GM19455 (cell line): ENCODE data around the gene FKTN.

Experiments
- ATAC-seq: cut with Tn5 transposase; IDR thresholded peaks from one replicate; pipeline ENCODE4 v1.9.1; 2021; ENCODE audit not compliant: unreplicated experiment

FKTN gene

DNA sequence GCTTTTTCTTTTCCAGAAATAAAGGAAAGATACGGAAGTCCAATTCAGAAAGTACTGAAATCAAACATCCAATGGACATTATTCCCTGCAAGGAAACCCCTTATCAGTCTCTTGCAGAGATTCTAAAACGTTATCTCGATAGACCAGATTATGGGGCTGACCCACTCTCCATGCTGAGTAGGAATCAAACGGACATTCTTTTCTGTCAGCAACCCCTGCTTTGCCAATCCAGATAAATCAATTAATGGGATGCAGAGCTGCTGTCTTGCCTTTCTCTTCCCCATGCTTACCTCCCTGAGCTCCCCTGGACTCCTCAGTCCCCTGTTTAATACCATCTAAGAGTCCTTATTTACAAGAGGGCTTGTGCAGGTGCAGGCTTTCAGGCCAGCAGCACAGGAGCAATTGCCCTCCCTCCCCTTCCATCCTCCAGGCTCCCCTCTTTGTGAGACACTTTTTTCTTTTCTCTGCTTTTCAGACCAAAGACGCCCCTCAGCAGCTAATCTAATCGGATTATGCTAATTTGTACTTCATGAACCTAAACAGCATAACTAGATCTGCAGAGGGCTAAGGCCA, 118.5 kb downstream of the FKTN start:
- ATAC-seq = no peak

DNA sequence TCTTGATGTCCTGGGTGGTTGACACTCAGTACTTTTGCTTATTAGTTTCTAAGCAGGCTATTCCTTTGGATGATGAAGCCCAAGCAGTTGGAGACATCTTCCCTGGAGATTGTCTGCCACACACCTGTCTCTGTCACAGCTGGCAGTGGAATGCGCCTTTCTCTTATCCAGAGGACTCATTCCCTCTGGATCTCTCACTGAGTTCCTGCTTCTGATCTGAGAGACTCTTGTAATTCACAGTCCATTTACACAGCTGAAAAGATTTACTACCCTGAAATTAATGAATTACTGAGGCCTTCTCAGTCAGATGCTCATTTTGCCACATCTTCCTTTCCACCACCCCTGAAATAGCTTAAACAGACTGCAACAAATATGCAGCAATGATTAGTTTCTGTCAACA, 120.2 kb downstream of the FKTN start:
- no peak for ATAC-seq

DNA sequence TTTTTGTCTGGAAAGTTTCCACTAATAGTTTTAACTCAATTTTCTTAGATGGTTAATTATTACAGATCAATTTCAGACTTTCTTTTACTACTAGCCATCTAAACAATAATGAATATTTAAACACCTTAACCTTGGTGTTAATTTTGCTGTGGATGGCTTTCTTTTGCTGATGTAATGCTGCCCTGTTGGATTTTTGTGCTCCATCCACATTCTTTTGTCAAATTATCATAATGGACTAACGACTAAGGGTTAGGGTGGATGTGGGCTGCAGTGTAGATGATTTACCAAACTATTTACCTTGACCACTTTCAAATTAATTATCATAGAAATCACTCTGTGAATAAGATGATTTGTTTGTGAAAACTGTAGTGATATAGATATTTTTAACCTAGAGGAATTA, 120.8 kb downstream of the FKTN start:
- ATAC-seq = no peak

GRCh38 chr9:105679257-105680022, 121.5 kb downstream of the FKTN start:
- no peak for ATAC-seq

DNA sequence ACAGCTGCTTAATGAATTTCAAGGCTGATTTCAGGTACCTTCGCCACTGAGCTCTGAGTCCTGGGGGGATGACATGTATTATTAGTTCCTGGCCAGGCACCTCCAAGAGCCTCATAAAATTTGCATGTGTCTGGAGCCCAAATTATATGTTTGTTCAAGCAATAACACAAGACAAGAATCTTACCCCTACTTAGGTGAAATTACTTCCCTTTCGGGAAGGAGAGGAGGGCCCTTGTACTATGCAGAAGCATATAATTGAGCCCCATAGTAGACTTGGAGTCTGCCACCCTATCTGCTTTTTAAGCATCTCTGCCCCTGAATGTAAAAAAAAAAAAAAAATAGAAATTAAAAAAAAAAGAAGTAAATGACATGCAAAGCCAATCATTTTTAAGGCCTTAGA, 123.4 kb downstream of the FKTN start:
- ATAC-seq = no peak

GRCh38 chr9:105681724-105682123, 123.8 kb downstream of the FKTN start:
- no peak for ATAC-seq

- no peak for ATAC-seq
These were observed 125.9 kb downstream of the FKTN start for GRCh38 chr9:105683688-105684275.

DNA sequence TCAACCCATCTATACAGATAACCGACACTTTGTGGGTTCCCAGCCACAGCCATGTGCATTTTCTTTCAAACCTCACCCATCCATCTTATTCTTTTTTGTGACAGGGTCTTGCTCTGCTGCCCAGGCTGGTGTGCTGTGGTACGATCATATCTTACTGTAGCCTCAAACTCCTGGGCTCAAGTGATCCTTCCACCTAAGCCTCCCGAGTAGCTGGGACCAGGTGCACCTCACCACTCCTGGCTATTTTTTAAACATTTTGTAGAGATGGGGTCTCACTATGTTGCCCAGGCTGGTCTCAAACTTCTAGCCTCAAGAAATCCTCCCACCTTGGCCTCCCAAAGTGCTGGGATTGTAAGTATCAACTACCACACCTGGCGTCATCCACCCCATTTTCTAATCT, 129.0 kb downstream of the FKTN start:
- ATAC-seq = no peak
